ENCODE data around the gene ACTMAP.

ACTMAP gene

DNA sequence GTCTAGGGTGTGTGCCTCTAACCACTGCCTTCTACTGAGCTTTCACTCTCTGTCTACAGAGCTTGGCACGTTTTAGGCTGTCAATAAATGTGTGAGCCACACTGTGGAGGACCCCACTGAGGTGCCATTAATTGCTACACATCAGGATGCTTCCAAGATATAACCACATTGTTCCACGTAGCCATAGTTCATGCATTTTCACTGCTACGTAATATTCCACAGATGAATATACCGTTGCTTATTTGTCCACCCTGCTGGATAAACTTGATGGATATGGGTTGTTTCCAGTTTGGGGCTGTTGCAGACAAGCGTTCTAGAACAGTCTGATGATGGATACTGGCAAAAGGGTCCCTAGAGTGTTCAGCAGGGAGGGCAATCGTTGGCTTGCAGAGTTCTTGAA is 48.5 kb downstream of the ACTMAP start:
- DNase-seq (ENCODE audit: low read depth in 2 of 3, low spot score in 2 of 3) = no peak

DNA sequence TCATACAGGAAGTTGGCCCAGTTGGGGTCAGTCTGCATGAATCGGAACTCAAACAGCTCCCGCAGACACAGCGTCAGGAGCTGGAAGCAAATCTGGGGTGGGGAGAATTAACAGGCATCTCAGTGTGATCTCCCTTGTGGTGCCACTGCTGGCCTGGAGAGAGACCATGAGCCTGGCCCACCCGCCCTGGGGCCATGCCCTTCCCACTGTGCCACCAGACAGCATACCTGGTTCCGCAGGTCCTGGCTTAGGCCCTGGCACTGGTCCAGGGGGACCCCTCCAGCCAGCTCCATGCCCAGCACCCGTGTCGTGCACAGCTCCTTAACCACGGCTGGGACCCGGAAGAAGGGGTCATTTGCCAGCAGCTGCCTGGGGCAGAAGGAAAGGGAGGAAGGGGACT is 50.2 kb downstream of the ACTMAP start:
- DNase-seq (ENCODE audit: low read depth in 2 of 3, low spot score in 2 of 3) = no peak

DNA sequence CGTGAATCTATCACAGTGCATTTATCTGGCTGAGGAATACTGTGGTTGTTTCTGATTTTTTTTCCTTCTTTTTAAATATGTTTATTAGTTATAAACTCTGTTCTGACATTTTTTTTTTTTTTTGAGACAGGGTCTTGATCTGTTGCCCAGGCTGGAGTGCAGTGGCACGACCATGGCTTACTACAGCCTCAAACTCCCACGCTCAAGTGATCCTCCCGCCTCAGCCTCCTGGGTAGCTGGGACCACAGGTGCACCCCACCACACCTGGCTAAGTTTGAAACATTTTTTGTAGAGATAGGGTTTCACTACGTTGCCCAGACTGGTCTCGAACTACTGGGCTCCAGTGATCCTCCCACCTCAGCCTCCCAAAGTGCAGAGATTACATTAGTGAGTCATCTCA is 53.3 kb downstream of the ACTMAP start:
- no peak for DNase-seq (ENCODE audit: low read depth in 2 of 3, low spot score in 2 of 3)

DNA sequence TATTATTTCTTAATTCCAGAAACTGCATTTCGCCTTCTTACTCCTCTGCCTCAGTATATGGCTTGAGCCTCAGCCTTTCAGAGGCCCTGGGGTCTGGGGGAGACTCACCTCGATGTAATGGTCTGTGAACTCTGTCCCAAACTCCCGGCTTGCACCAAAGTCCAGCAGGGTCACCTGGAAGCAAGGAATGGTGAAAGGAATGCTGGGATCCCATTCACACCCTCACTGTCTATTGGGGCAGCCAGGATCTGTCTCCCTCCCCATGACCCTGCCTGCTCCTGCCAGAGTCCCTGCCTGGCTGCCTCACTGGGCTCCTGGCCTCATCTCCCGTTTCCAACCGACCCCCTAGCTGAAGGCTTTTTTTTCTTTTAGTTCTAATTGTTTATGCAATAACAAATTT is 54.4 kb downstream of the ACTMAP start:
- DNase-seq (ENCODE audit: low read depth in 2 of 3, low spot score in 2 of 3) = no peak

DNA sequence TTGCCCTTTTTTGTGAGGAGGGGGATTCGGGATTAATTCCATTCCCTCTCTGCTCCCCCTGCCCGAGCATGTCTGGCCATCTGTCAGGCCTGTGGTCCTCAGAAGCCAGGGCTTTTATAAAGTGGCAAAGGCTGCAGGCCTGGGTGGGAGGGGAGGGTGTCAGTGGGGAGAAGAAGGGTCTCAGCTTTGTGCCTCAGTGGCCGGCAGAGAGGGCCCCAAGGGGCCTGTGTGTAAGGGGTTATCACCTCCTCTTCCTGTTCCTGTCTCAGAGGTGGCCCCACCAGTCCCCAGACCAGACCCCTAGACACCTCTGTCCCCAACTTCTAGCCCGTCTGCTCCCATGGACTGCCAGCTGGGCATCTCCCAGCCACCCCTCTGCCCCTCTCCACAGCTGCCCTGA is 56.4 kb downstream of the ACTMAP start:
- no peak for DNase-seq (ENCODE audit: low read depth in 2 of 3, low spot score in 2 of 3)

DNA sequence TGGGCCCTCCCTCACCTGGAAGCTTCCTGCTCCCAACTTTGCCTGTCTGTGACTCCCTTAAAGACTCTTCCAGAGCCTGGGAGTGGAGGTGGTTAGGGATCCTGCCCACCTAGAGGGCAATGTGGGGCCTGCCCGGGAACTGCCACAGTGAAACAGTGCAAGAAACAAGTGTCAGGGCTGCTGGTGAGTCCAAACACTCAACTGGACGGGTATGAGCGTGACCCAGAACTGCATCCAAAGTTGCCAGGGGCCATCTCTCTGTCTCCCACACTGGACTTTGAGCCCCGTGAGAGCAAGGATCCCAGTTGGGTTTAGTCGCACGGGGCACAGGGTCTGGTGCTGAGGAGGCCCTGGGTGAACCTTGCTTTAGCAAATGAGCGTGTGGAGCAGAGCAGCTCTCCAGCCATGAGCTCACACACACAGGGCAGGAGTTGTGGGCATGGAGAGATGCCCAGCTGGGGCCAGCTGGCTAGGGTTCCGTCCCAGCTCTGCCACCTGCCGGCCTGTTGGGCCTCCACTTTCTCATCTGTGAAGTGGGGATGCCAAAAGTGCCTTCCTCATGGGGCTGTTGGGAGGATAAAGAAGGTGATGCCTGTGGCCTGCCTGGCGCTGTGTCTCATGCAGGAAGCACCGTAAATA is 57.0 kb downstream of the ACTMAP start:
- no peak for DNase-seq (ENCODE audit: low read depth in 2 of 3, low spot score in 2 of 3)

DNA sequence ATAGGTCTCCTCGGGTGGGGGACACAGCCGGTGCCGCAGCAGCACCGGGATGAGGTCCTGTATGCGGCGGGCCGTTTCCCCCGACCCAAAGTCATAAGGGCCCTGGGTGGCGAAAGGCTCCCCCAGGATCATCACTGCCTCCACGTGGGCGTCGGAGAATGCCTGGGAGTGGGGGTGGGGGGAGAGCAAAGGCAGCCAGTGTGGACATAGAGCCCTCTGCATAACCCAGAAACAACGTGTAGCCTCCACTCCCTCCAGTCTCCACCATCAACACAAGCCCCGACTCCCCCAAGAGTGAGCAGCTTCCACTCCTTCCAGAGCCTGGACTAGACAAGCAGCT is 58.1 kb downstream of the ACTMAP start:
- DNase-seq (ENCODE audit: low read depth in 2 of 3, low spot score in 2 of 3) = no peak

DNA sequence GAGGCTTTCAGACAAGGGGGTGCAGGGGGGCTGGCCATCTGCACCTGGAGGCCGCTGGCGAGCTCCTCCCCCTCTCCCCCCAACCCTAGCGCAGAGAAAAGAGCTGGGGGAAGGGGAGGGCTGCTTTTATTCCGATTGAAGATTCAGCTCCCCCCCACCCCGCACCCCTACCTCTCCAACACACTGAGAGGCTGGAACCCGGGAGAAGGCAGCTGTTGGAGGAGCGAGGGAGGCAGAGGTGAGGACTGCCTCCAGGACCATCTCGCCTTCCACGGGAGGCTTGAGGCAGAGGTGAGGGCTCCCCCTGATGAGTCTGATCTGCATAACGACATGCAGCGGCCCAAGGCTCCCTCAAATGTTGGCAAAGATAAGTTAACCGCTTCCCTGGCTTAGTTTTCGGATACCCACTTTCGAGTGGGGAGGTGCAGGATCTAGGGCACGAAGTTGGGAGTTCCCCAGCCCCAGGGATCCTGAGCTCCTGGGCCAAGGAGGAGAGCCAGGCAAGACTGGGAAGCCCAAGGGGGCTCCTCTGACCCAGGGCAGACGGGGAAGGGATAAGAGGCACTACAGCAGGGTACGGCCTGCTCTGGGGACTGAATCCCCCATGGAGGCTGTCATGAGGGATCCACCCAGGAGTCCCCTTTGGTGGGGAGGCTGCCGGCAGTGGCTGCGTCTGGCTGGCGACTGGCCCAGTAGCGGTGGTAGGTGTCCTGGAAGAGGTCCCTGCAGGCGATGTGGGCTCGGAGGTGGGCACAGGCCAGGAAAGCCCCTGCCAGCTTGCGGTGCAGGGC is 58.7 kb downstream of the ACTMAP start:
- DNase-seq (ENCODE audit: low read depth in 2 of 3, low spot score in 2 of 3) = no peak
